Measurements from ENCODE around the gene PALM3. TPM values are rescaled to one million over a fixed set of nuclear protein-coding genes. Genes with fewer than 3 reads are reported as not detected.

The PALM3 gene
- total and polyA plus RNA-seq, 10 of the 15 experiments (the other 5 are each of a cell fraction or from before 2014, with no cell fraction given): 0.07 TPM; not detected in 9

GRCh38 chr19:14085309-14085995 is 23.6 kb upstream of the PALM3 start, which contains the start of gene C19orf67:
TSS of gene C19orf67 (minus strand) at chr19:14085783. CDS start at chr19:14085627, 156 bp downstream.
- SMC1A ChIA-PET (ENCODE audit: uncharacterized antibody, unreplicated experiment): interaction anchor here (0.7 kb wide), 1 partner anchor 347 kb away, joined by 3 read pairs; no protein-coding TSS in a partner anchor
- H3K4me3 ChIP-seq: no peak within 1 kb of the TSS
- peaks cover 11% of the 10 kb centered on the region for H3K4me1 ChIP-seq (ENCODE audit: control insufficient read depth, insufficient read depth, low read length)
- ATAC-seq: no peak
- H3K27me3 ChIP-seq (replicated peaks in 1 of 2; ENCODE audit: control insufficient read depth in 2 of 2, insufficient read depth in 2 of 2, low read length in 1 of 2): no peaks in the 10 kb centered on the region
- H3K9ac ChIP-seq (ENCODE audit: control insufficient read depth, insufficient read depth, low read length): no peak within 1 kb of the TSS
- peaks cover 14% of the 10 kb centered on the region for H3K79me2 ChIP-seq (ENCODE audit: control insufficient read depth, insufficient read depth, low read length)
- POLR2A ChIA-PET: no interaction called here
- H3K27ac ChIP-seq (ENCODE audit: control insufficient read depth, insufficient read depth): no peak within 1 kb of the TSS
- no peak within 1 kb of the TSS for H2AFZ ChIP-seq (ENCODE audit: control insufficient read depth, low read depth, low read length)
- FAIRE-seq: no peak
- in situ Hi-C loops (cut with MboI): no loop called here
- DNase-seq (ENCODE audit: low read depth, low spot score): no peak
- intact Hi-C loops (cut with micrococcal nuclease; ENCODE audit: unreplicated experiment): no loop called here
- TF ChIP-seq SUZ12 (IDR thresholded peaks at IDR 0.05; ENCODE audit: unreplicated experiment) (no peak), ZNF217 (IDR thresholded peaks at IDR 0.05) (no peak), RELA (IDR thresholded peaks at IDR 0.05; ENCODE audit: borderline replicate concordance, partially characterized antibody) (no peak), NFIC (IDR thresholded peaks at IDR 0.05; ENCODE audit: low read depth, low read length) (no peak), ZNF274 (IDR thresholded peaks at IDR 0.05; ENCODE audit: insufficient read depth, insufficient read length) (no peak), NR2F1 (conservative IDR thresholded peaks at IDR 0.05) (no peak), KAT2A (conservative IDR thresholded peaks at IDR 0.05; ENCODE audit: control insufficient read depth, low read depth, low read length) (no peak), ZBTB11 (CRISPR knock-in tag; IDR thresholded peaks at IDR 0.05) (no peak), IRF4 (IDR thresholded peaks at IDR 0.05; ENCODE audit: low read depth, low read length) (no peak), ZZZ3 (IDR thresholded peaks at IDR 0.05; ENCODE audit: control insufficient read depth, insufficient read length, low read depth) (no peak), NR2C2 (IDR thresholded peaks at IDR 0.05; ENCODE audit: borderline replicate concordance, control insufficient read depth, insufficient read length, low read depth) (no peak), CEBPB (IDR thresholded peaks at IDR 0.05; ENCODE audit: borderline replicate concordance in 1 of 2, low read depth in 2 of 2, low read length in 2 of 2) (no peak), YY1 (IDR thresholded peaks at IDR 0.05; ENCODE audit: low read depth, low read length) (no peak)
- 96% methylated on average over 52 of the region's 54 CpGs for WGBS (ENCODE audit: insufficient coverage, insufficient replicate concordance, low lambda C conversion rate, missing lambda C conversion rate)
- RAD21 ChIA-PET (ENCODE audit: unreplicated experiment): no interaction called here
- BruUV-seq (replicated peaks): no TSS peak
- no peak within 1 kb of the TSS for H3K4me2 ChIP-seq (ENCODE audit: control insufficient read depth, insufficient read depth)
- H4K20me1 ChIP-seq (ENCODE audit: control insufficient read depth, insufficient read depth): no peaks in the 10 kb centered on the region
- H3K9me3 ChIP-seq (replicated peaks; ENCODE audit: control insufficient read depth, insufficient read depth, low read length): no peaks in the 10 kb centered on the region
- peaks cover 3 to 5% of the 10 kb centered on the region in 2 experiments; a peak in 3 of 4 replicates for H3K36me3 ChIP-seq (ENCODE audit: control insufficient read depth in 2 of 2, insufficient read depth in 2 of 2, low read length in 1 of 2)
- CTCF ChIA-PET: interaction anchor here (0.6 to 1.7 kb wide), 2 partner anchors 29 to 51 kb away, joined by 3 to 7 read pairs; no protein-coding TSS in a partner anchor

Data from GM12878 (cell line).